Measurements from ENCODE around the gene PKN1. TPM values are rescaled to one million over a fixed set of nuclear protein-coding genes. Genes with fewer than 3 reads are reported as not detected.

The PKN1 gene
- polyA plus RNA-seq, 3 donors: 49.5 to 119 (median 49.6) TPM

DNA sequence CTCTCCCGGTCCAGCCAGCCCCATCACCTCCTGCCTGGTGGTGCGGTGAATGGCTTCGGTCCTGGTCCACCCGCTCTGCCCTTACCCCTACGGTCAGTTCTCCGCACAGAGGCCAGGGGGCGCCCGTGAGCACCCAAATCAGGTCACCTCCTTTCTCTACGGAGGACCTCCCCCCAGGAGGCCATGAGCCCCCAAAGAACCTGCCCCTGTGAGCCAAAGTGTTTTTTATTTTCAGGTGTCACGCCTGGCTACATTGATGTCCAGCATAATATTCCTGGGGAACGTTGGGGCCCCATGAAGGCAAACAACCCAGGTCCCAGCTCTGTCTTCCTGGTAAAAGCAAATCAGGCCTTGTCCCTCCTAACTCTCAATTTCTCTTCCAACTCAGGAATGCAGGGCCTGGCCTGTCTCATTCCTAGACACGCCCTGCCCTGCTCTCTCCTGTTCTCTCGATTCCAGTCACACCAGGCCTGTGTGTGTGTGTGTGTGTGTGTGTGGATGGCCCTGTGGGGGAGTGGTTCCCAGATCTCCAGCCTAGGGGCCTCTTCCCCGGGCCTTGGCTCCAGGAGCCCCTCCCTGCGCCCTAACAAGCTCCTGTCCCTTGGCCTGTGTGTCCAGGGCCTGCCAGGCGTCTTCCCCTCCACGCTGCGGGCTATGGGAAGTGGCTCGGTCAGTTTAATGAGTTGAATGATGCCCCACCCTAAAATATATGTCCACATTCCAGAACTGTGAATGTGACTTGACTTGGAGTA, 72.6 kb downstream of the PKN1 start:
- Histone ChIP-seq H3K9me3 (replicated peaks in 1 of 2; ENCODE audit: control insufficient read depth in 1 of 2, insufficient read depth in 1 of 2, low read length in 2 of 2) (no peaks in the 10 kb centered on the region), H3K9ac (ENCODE audit: insufficient read depth, low read length, poor library complexity, severe bottlenecking) (no peak overlapping the region), H3K4me2 (replicated peaks; ENCODE audit: extremely low read depth, low read length, poor library complexity, severe bottlenecking) (no peak overlapping the region), H4K20me1 (ENCODE audit: insufficient read depth, low read length) (no peaks in the 10 kb centered on the region), H2AFZ (ENCODE audit: insufficient read depth, low read depth, low read length, poor library complexity, severe bottlenecking) (no peak overlapping the region), H3K27ac (ENCODE audit: low read depth in 1 of 2, low read length in 2 of 2) (no peak overlapping the region), H3K4me3 (replicated peaks in 1 of 3; ENCODE audit: low read depth in 2 of 3, low read length in 3 of 3) (no peak overlapping the region), H3K36me3 (replicated peaks in 1 of 2; ENCODE audit: control insufficient read depth in 1 of 2, insufficient read depth in 2 of 2, low read length in 2 of 2) (no peaks in the 10 kb centered on the region), H3K79me2 (ENCODE audit: insufficient read depth, low read length) (no peaks in the 10 kb centered on the region), H3K27me3 (ENCODE audit: control insufficient read depth in 2 of 2, insufficient read depth in 2 of 2, low read length in 2 of 2) (no peaks in the 10 kb centered on the region), H3K4me1 (ENCODE audit: control insufficient read depth in 1 of 2, insufficient read depth in 2 of 2, low read length in 2 of 2) (peaks cover 38 to 49% of the 10 kb centered on the region in 2 donors)
- peaks cover 48% of the 10 kb centered on the region for H3K4me1 Mint-ChIP-seq
- 28% methylated on average over 13 of the region's 19 CpGs for WGBS (ENCODE audit: insufficient coverage)
- H3K4me3 Mint-ChIP-seq: no peak overlapping the region
- no peaks in the 10 kb centered on the region for H3K9me3 Mint-ChIP-seq
- intact Hi-C loops (cut with micrococcal nuclease): no loop called here
- DNase-seq: peak; percentile 47 to 63 (median 56)
- peaks cover 2 to 5% of the 10 kb centered on the region in 2 donors for H3K36me3 Mint-ChIP-seq
- H3K27me3 Mint-ChIP-seq (ENCODE audit: low read depth in 3 of 3): peaks cover 5 to 8% (median 5%) of the 10 kb centered on the region in 3 donors
- TF ChIP-seq CTCF (IDR thresholded peaks at IDR 0.05): peak; percentile 95
- peak overlapping the region in 6 of 7 donors; percentile 8 to 74 (median 42) for H3K27ac Mint-ChIP-seq

- WGBS (ENCODE audit: insufficient coverage): 20% methylated on average over 1 of the region's 12 CpGs
- Mint-ChIP-seq H3K4me3 (no peak overlapping the region), H3K9me3 (no peaks in the 10 kb centered on the region), H3K4me1 (peaks cover 61% of the 10 kb centered on the region), H3K36me3 (peaks cover 2 to 5% of the 10 kb centered on the region in 2 donors), H3K27me3 (ENCODE audit: low read depth in 3 of 3) (peaks cover 5 to 8% (median 8%) of the 10 kb centered on the region in 3 donors), H3K27ac (peak overlapping the region; percentile 84 to 99 (median 95))
- Histone ChIP-seq H3K27me3 (ENCODE audit: control insufficient read depth in 2 of 2, insufficient read depth in 2 of 2, low read length in 2 of 2) (no peaks in the 10 kb centered on the region), H3K79me2 (ENCODE audit: insufficient read depth, low read length) (no peaks in the 10 kb centered on the region), H3K36me3 (replicated peaks in 1 of 2; ENCODE audit: control insufficient read depth in 1 of 2, insufficient read depth in 2 of 2, low read length in 2 of 2) (no peaks in the 10 kb centered on the region), H3K9me3 (replicated peaks in 1 of 2; ENCODE audit: control insufficient read depth in 1 of 2, insufficient read depth in 1 of 2, low read length in 2 of 2) (no peaks in the 10 kb centered on the region), H3K27ac (ENCODE audit: low read depth in 1 of 2, low read length in 2 of 2) (peak overlapping the region; percentile 66 to 67), H3K9ac (ENCODE audit: insufficient read depth, low read length, poor library complexity, severe bottlenecking) (no peak overlapping the region), H3K4me2 (replicated peaks; ENCODE audit: extremely low read depth, low read length, poor library complexity, severe bottlenecking) (no peak overlapping the region), H3K4me3 (replicated peaks in 1 of 3; ENCODE audit: low read depth in 2 of 3, low read length in 3 of 3) (no peak overlapping the region), H2AFZ (ENCODE audit: insufficient read depth, low read depth, low read length, poor library complexity, severe bottlenecking) (no peak overlapping the region), H4K20me1 (ENCODE audit: insufficient read depth, low read length) (no peaks in the 10 kb centered on the region), H3K4me1 (ENCODE audit: control insufficient read depth in 1 of 2, insufficient read depth in 2 of 2, low read length in 2 of 2) (peaks cover 51 to 65% of the 10 kb centered on the region in 2 donors)
- intact Hi-C loops (cut with micrococcal nuclease): no loop called here
- TF ChIP-seq CTCF (IDR thresholded peaks at IDR 0.05): no peak
- peak; percentile 83 to 86 (median 84) for DNase-seq
These were observed 74.8 kb downstream of the PKN1 start for GRCh38 chr19:14507704-14508542.

Measured in CD14-positive monocyte (primary cell).